HEK293 (cell line): ENCODE measurements around the gene MPHOSPH8.

Experiments
- CTCF ChIA-PET: fragments of 350-600 bp; formaldehyde crosslinking; extraction: SDS; loops from one replicate; lab custom pipeline; 2021; ENCODE audit warnings: antibody characterized with exemption; lab: Yijun Ruan, JAX
- POLR2A ChIA-PET: fragments of 300-600 bp; formaldehyde crosslinking; extraction: SDS; loops from one replicate; lab custom pipeline; 2020; ENCODE audit warnings: antibody characterized with exemption, inconsistent platforms; lab: Yijun Ruan, JAX
- H3K27ac ChIP-seq: fragments of 200-500 bp; sonication (Bioruptor generic); 2 replicates; pipeline ENCODE4 v1.5.1; 2014; ENCODE audit warnings: low read depth, low read length, control low read depth, inconsistent platforms; ENCODE audit errors: extremely low read depth
- H3K36me3 ChIP-seq, 2 experiments: fragments of 200-500 bp in 1 of 2; sonication (Bioruptor generic) in 1 of 2; 1 replicate in 1 of 2; 2 replicates in 1 of 2; pipeline ENCODE4 v1.5.1; 2014 to 2017; ENCODE audit warnings: inconsistent platforms in 2 of 2, low read length in 2 of 2; ENCODE audit not compliant: control insufficient read depth in 2 of 2, insufficient read depth in 1 of 2
- H3K4me1 ChIP-seq: fragments of 200-500 bp; sonication (Bioruptor generic); 2 replicates; pipeline ENCODE4 v1.5.1; 2014; ENCODE audit warnings: mild to moderate bottlenecking, low read length, inconsistent platforms; ENCODE audit not compliant: control insufficient read depth, insufficient read depth
- H3K4me3 ChIP-seq: 2 replicates; pipeline ENCODE4 v1.5.1; 2011; ENCODE audit warnings: low read depth, mild to moderate bottlenecking, control low read depth, low read length, moderate library complexity
- H3K9me3 ChIP-seq: fragments of 200-500 bp; sonication (Bioruptor generic); 2 replicates; pipeline ENCODE4 v1.5.1; 2014; ENCODE audit warnings: low read depth, low read length, inconsistent platforms; ENCODE audit not compliant: control insufficient read depth, insufficient read depth
- KLF8 ChIP-seq: fragments of 450-650 bp; formaldehyde crosslinking; IDR thresholded peaks from 2 replicates; pipeline ENCODE4 v1.5.1; 2016; ENCODE audit warnings: missing biosample characterization, missing genetic modification characterization
- MEIS1 ChIP-seq: sonication (generic); formaldehyde crosslinking; IDR thresholded peaks from 2 replicates; pipeline ENCODE4 v1.8.1; 2022; ENCODE audit warnings: missing genetic modification reagents, mild to moderate bottlenecking, borderline replicate concordance
- ZBTB48 ChIP-seq: fragments of 450-650 bp; formaldehyde crosslinking; IDR thresholded peaks from 2 replicates; pipeline ENCODE4 v1.5.1; 2016; ENCODE audit warnings: missing biosample characterization, missing genetic modification characterization
- ZNF140 ChIP-seq: fragments of 450-650 bp; formaldehyde crosslinking; IDR thresholded peaks from 2 replicates; pipeline ENCODE4 v1.5.1; 2016; ENCODE audit warnings: missing biosample characterization, missing genetic modification characterization
- ZNF174 ChIP-seq: fragments of 450-650 bp; formaldehyde crosslinking; IDR thresholded peaks from 2 replicates; pipeline ENCODE4 v1.5.0; 2017; ENCODE audit warnings: missing biosample characterization, mild to moderate bottlenecking, missing genetic modification characterization
- ZNF19 ChIP-seq: fragments of 450-650 bp; formaldehyde crosslinking; IDR thresholded peaks from 2 replicates; pipeline ENCODE4; 2016; ENCODE audit warnings: missing biosample characterization, missing genetic modification characterization, low read depth
- ZNF350 ChIP-seq: fragments of 450-650 bp; formaldehyde crosslinking; IDR thresholded peaks from 2 replicates; pipeline ENCODE4 v1.5.0; 2017; ENCODE audit warnings: missing biosample characterization, mild to moderate bottlenecking, missing genetic modification characterization
- ZNF433 ChIP-seq: fragments of 450-650 bp; formaldehyde crosslinking; IDR thresholded peaks from 2 replicates; pipeline ENCODE4 v1.5.1; 2016; ENCODE audit warnings: missing biosample characterization, missing genetic modification characterization, low read depth
- ZNF473 ChIP-seq: fragments of 450-650 bp; formaldehyde crosslinking; IDR thresholded peaks from 2 replicates; pipeline ENCODE4 v1.5.1; 2017; ENCODE audit warnings: missing biosample characterization, missing genetic modification characterization
- ZNF521 ChIP-seq: fragments of 450-650 bp; formaldehyde crosslinking; IDR thresholded peaks from 2 replicates; pipeline ENCODE4 v1.5.1; 2017; ENCODE audit warnings: missing biosample characterization, mild to moderate bottlenecking, missing genetic modification characterization
- ZNF561 ChIP-seq: fragments of 450-650 bp; IDR thresholded peaks from 2 replicates; pipeline ENCODE4 v1.5.1; 2018; ENCODE audit warnings: missing biosample characterization, missing genetic modification characterization, borderline replicate concordance
- ZNF626 ChIP-seq: fragments of 450-650 bp; sonication (Bioruptor Pico); formaldehyde crosslinking; IDR thresholded peaks from 2 replicates; pipeline ENCODE4 v1.5.1; 2018; ENCODE audit warnings: missing biosample characterization, missing genetic modification characterization, inconsistent platforms
- ZNF76 ChIP-seq: fragments of 450-650 bp; formaldehyde crosslinking; IDR thresholded peaks from 2 replicates; pipeline ENCODE4; 2016; ENCODE audit warnings: low read depth, missing biosample characterization, missing genetic modification characterization, borderline replicate concordance
- ZNF785 ChIP-seq: fragments of 450-650 bp; formaldehyde crosslinking; IDR thresholded peaks from 2 replicates; pipeline ENCODE4 v1.5.1; 2016; ENCODE audit warnings: missing biosample characterization, missing genetic modification characterization
- TF ChIP-seq, protein P1 (sequence below): fragments of 450-650 bp; formaldehyde crosslinking; conservative IDR thresholded peaks from 2 replicates; pipeline ENCODE4 v1.5.1; 2016; ENCODE audit warnings: low read depth, missing biosample characterization, missing genetic modification characterization
- TF ChIP-seq, protein P2 (sequence below): fragments of 450-650 bp; formaldehyde crosslinking; IDR thresholded peaks from 2 replicates; pipeline ENCODE4 v1.5.1; 2016; ENCODE audit warnings: missing biosample characterization, missing genetic modification characterization
- TF ChIP-seq, protein P3 (sequence below): fragments of 450-650 bp; formaldehyde crosslinking; IDR thresholded peaks from 2 replicates; pipeline ENCODE4 v1.5.1; 2016; ENCODE audit warnings: missing biosample characterization, missing genetic modification characterization, borderline replicate concordance

The MPHOSPH8 gene

DNA sequence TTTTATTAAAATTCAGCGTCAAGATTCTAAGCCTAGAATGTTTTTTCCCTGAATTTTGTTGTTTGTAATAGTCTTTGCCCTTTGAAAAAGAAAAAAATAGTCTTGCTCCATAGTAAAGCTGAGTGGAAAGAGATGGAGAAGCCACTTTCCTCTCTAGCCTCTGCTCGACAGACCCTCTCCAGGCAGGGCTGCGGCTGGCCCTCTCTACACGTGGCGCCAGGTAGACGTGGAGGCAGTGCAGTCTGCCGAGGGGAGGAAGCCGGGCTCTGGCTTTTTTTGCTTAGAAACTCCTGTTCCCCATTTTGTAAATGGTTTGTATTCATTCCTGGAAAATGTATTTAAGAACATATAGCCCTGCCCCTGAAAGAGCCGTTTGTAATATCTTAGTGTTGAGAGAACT is 35.3 kb downstream of the MPHOSPH8 start (continued):
- TF ChIP-seq, protein P1, sequence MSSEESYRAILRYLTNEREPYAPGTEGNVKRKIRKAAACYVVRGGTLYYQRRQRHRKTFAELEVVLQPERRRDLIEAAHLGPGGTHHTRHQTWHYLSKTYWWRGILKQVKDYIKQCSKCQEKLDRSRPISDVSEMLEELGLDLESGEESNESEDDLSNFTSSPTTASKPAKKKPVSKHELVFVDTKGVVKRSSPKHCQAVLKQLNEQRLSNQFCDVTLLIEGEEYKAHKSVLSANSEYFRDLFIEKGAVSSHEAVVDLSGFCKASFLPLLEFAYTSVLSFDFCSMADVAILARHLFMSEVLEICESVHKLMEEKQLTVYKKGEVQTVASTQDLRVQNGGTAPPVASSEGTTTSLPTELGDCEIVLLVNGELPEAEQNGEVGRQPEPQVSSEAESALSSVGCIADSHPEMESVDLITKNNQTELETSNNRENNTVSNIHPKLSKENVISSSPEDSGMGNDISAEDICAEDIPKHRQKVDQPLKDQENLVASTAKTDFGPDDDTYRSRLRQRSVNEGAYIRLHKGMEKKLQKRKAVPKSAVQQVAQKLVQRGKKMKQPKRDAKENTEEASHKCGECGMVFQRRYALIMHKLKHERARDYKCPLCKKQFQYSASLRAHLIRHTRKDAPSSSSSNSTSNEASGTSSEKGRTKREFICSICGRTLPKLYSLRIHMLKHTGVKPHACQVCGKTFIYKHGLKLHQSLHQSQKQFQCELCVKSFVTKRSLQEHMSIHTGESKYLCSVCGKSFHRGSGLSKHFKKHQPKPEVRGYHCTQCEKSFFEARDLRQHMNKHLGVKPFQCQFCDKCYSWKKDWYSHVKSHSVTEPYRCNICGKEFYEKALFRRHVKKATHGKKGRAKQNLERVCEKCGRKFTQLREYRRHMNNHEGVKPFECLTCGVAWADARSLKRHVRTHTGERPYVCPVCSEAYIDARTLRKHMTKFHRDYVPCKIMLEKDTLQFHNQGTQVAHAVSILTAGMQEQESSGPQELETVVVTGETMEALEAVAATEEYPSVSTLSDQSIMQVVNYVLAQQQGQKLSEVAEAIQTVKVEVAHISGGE (tag by site-specific recombination), result no peak
- TF ChIP-seq ZNF561 (tag by site-specific recombination), result no peak
- no peak for TF ChIP-seq MEIS1 (CRISPR knock-in tag)
- TF ChIP-seq ZNF521 (tag by site-specific recombination), result no peak
- TF ChIP-seq ZNF76 (tag by site-specific recombination), result no peak

DNA sequence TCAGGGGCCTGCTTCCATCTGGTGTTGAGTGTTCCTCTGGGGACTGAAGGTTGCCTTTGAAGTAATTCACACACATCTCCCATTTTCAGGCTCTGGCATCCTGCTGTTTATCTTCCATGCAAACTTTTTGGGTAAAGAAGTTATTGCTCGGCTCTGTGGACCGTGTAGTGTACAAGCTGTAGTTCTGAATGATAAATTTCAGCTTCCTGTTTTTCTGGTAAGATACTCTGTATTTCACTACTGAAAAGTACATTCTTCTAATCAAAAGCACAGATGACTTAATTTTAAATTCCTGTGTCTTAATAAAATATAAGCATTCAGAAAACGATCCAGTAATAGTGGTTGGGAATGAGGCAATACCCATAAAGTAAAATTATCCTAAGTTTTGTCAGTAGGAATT is 36.7 kb downstream of the MPHOSPH8 start:
- H3K27ac ChIP-seq, result no peak overlapping the region
- no peaks in the 10 kb centered on the region for H3K9me3 ChIP-seq
- POLR2A ChIA-PET, result no interaction called here
- H3K4me3 ChIP-seq, result no peak overlapping the region
- peaks cover 24 to 98% of the 10 kb centered on the region in 2 experiments for H3K36me3 ChIP-seq
- no peaks in the 10 kb centered on the region for H3K4me1 ChIP-seq
- CTCF ChIA-PET, result interaction anchor here (1.0 kb wide), 1 partner anchor 1159 kb away, joined by 3 read pairs; no protein-coding TSS in a partner anchor
- no peak for TF ChIP-seq ZNF140 (tag by site-specific recombination)
- no peak for TF ChIP-seq ZNF350
- TF ChIP-seq ZNF174 (tag by site-specific recombination), result no peak

DNA sequence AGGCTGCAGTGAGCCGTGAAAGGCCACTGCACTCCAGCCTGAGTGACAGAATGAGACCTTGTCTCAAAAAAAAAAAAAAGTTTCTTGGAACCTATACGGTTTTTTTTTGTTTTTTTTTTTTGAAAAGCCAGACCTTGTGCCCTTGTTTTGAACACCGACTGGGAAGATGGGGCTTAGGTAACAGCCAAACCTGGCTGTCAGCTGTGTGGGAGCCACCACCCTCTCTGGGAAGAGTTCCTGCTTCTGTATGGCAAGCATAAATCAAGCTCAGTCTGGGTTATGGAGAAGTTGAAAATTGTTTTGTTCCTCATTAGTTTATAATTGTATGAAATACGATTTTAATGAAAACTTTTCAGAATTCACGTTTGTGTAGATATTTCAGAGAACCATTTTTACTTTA is 39.5 kb downstream of the MPHOSPH8 start:
- CTCF ChIA-PET, result no interaction called here
- H3K36me3 ChIP-seq, result peaks cover 28 to 91% of the 10 kb centered on the region in 2 experiments
- TF ChIP-seq, protein P2, sequence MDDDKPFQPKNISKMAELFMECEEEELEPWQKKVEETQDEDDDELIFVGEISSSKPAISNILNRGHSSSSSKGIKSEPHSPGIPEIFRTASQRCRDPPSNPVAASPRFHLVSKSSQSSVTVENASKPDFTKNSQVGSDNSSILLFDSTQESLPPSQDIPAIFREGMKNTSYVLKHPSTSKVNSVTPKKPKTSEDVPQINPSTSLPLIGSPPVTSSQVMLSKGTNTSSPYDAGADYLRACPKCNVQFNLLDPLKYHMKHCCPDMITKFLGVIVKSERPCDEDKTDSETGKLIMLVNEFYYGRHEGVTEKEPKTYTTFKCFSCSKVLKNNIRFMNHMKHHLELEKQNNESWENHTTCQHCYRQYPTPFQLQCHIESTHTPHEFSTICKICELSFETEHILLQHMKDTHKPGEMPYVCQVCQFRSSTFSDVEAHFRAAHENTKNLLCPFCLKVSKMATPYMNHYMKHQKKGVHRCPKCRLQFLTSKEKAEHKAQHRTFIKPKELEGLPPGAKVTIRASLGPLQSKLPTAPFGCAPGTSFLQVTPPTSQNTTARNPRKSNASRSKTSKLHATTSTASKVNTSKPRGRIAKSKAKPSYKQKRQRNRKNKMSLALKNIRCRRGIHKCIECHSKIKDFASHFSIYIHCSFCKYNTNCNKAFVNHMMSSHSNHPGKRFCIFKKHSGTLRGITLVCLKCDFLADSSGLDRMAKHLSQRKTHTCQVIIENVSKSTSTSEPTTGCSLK (tag by site-specific recombination), result no peak
- no peak for TF ChIP-seq ZNF785
- TF ChIP-seq KLF8 (tag by site-specific recombination), result no peak
- POLR2A ChIA-PET, result no interaction called here
- H3K4me1 ChIP-seq, result no peaks in the 10 kb centered on the region
- no peak overlapping the region for H3K4me3 ChIP-seq
- H3K9me3 ChIP-seq, result no peaks in the 10 kb centered on the region
- no peak overlapping the region for H3K27ac ChIP-seq

DNA sequence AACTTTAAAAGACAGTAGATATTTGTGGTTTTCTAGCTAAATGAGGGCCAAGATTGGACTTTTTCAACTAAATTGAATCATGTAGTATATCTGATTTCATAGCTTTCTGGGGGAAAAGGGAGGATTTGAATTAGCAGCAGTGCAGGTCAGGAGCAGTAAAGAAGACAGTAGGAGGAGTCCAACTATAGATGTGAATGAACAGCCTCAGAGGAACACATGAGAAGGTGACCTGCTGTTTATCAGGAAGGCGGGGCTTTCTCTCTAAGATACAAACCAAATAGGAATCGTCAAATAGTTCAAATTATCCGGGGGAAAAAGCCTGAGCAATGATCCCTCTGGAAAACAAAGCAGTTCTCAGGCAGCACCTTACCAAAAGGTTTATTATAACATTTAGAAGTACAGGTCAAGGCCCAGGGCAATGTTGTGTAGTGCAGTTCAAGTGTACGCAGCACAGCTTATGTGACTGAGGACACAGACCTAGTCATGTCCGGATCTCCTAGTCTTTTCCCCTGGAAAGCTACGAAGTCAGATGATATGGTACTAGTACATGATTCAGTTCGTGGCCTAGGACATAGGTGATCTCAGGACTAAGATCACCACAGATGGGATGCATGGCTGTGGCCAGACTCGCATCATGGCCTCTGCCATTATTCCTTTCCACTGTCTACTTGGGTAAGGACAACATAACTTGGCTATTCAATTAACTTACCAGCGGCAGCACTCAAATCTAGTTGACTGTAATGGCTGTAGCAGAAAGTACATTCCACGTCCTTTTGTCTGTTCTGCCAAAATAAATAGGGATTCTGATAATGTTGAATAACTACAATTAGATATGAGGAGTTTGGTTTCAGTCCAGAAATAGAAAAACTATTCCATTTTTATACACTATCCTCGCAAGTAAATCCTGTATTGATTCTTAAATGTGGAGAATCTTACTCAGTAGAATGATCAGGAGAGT is 40.3 kb downstream of the MPHOSPH8 start:
- POLR2A ChIA-PET, result no interaction called here
- CTCF ChIA-PET, result interaction anchor here (0.7 kb wide), 1 partner anchor 18 kb away, joined by 3 read pairs; no protein-coding TSS in a partner anchor
- H3K27ac ChIP-seq, result no peak overlapping the region
- TF ChIP-seq ZNF19 (tag by site-specific recombination) (no peak), ZNF626 (no peak), ZBTB48 (tag by site-specific recombination) (no peak), ZNF174 (tag by site-specific recombination) (no peak), ZNF433 (tag by site-specific recombination) (no peak), ZNF473 (tag by site-specific recombination) (no peak)
- TF ChIP-seq, protein P3, sequence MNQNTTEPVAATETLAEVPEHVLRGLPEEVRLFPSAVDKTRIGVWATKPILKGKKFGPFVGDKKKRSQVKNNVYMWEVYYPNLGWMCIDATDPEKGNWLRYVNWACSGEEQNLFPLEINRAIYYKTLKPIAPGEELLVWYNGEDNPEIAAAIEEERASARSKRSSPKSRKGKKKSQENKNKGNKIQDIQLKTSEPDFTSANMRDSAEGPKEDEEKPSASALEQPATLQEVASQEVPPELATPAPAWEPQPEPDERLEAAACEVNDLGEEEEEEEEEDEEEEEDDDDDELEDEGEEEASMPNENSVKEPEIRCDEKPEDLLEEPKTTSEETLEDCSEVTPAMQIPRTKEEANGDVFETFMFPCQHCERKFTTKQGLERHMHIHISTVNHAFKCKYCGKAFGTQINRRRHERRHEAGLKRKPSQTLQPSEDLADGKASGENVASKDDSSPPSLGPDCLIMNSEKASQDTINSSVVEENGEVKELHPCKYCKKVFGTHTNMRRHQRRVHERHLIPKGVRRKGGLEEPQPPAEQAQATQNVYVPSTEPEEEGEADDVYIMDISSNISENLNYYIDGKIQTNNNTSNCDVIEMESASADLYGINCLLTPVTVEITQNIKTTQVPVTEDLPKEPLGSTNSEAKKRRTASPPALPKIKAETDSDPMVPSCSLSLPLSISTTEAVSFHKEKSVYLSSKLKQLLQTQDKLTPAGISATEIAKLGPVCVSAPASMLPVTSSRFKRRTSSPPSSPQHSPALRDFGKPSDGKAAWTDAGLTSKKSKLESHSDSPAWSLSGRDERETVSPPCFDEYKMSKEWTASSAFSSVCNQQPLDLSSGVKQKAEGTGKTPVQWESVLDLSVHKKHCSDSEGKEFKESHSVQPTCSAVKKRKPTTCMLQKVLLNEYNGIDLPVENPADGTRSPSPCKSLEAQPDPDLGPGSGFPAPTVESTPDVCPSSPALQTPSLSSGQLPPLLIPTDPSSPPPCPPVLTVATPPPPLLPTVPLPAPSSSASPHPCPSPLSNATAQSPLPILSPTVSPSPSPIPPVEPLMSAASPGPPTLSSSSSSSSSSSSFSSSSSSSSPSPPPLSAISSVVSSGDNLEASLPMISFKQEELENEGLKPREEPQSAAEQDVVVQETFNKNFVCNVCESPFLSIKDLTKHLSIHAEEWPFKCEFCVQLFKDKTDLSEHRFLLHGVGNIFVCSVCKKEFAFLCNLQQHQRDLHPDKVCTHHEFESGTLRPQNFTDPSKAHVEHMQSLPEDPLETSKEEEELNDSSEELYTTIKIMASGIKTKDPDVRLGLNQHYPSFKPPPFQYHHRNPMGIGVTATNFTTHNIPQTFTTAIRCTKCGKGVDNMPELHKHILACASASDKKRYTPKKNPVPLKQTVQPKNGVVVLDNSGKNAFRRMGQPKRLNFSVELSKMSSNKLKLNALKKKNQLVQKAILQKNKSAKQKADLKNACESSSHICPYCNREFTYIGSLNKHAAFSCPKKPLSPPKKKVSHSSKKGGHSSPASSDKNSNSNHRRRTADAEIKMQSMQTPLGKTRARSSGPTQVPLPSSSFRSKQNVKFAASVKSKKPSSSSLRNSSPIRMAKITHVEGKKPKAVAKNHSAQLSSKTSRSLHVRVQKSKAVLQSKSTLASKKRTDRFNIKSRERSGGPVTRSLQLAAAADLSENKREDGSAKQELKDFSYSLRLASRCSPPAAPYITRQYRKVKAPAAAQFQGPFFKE (tag by site-specific recombination), result no peak

More for the DNA sequence above, 40.3 kb downstream of the MPHOSPH8 start:
- no peak overlapping the region for H3K4me3 ChIP-seq
- H3K36me3 ChIP-seq, result peaks cover 27 to 84% of the 10 kb centered on the region in 2 experiments
- no peaks in the 10 kb centered on the region for H3K9me3 ChIP-seq
- H3K4me1 ChIP-seq, result no peaks in the 10 kb centered on the region
